Stomach (tissue), 9 donors: Measurements from ENCODE around the gene DHRSX. TPM values are rescaled to one million over a fixed set of nuclear protein-coding genes. Genes with fewer than 3 reads are reported as not detected.

ENCODE experiments used
- DNase-seq, 2 donors: peaks; one replicate each; pipeline versions ENCODE4 v3.0.0 to v3.0.0-alpha.2; 2013 to 2019
- H3K27ac ChIP-seq, 5 donors: fragments of 200-600 bp in 4 of 5; sonication (generic) in 4 of 5; one replicate each; pipeline ENCODE4 v1.5.1; 2013 to 2019; ENCODE audit warnings: mild to moderate bottlenecking in 1 of 5, moderate library complexity in 1 of 5
- H3K27me3 ChIP-seq, 3 donors: fragments of 200-600 bp; sonication (generic); one replicate each; pipeline ENCODE4 v1.5.1; 2017 to 2019; ENCODE audit warnings: mixed run types in 1 of 3
- H3K36me3 ChIP-seq, 4 donors: fragments of 200-600 bp; sonication (generic); 1 replicate in 3 of 4; 2 replicates in 1 of 4; pipeline ENCODE4 v1.5.1; 2016 to 2019
- H3K4me1 ChIP-seq, 4 donors: fragments of 200-600 bp; sonication (generic); one replicate each; pipeline ENCODE4 v1.5.1; 2016 to 2019
- H3K4me3 ChIP-seq, 4 donors: fragments of 200-600 bp; sonication (generic) in 3 of 4; one replicate each; pipeline ENCODE4 v1.5.1; 2016 to 2019; ENCODE audit warnings: mild to moderate bottlenecking in 1 of 4
- H3K9me3 ChIP-seq, 4 donors: fragments of 200-600 bp; sonication (generic); one replicate each; pipeline ENCODE4 v1.5.1; 2016 to 2019
- EP300 ChIP-seq: sonication (generic); formaldehyde crosslinking; IDR thresholded peaks from one replicate; pipeline ENCODE4 v1.6.1; 2017; ENCODE audit warnings: antibody characterized with exemption
- POLR2A ChIP-seq, 4 donors: fragments of 450-650 bp; IDR thresholded peaks; one replicate each; pipeline ENCODE4 v1.6.1; 2016; ENCODE audit warnings: antibody characterized with exemption in 4 of 4, control low read depth in 2 of 4, mild to moderate bottlenecking in 1 of 4, moderate library complexity in 1 of 4
- POLR2AphosphoS5 ChIP-seq, 3 donors: sonication (generic); formaldehyde crosslinking; IDR thresholded peaks; one replicate each; pipeline ENCODE4 v1.6.1; 2016; ENCODE audit warnings: antibody characterized with exemption in 3 of 3
- WGBS, 5 donors: extraction: QIAGEN DNeasy Blood & Tissue Kit in 3 of 5; methylation state at CpG; one replicate each; pipeline versions ENCODE4 v1.1.5 to v1.1.7; 2013 to 2018; 5-methylcytosine and 5-hydroxymethylcytosine counted together
- intact Hi-C: fragments of 100-400 bp; cut with DNase I; formaldehyde crosslinking; loops from one replicate; pipeline ENCODE4 v1.15.1; 2023; ENCODE audit warnings: low total_unique reads
- polyA plus RNA-seq, 3 donors: library from polyadenylated mRNA; stranded (reverse); fragments of 200-250 nt; gene quantifications; one replicate each; pipeline ENCODE4 v1.2.3, GENCODE V29; 2013
- total RNA-seq, 5 donors: library from RNA; depleted of rRNA; stranded (reverse); fragments of >200 nt; gene quantifications; one replicate each; pipeline versions ENCODE4 v1.1.0 to v1.2.3, GENCODE V29; 2014 to 2016
- TF ChIP-seq, protein P1 (sequence below), 7 experiments: fragments of 450-650 bp in 4 of 7; fragments of 200-600 bp in 3 of 7; sonication (generic) in 3 of 7; IDR thresholded peaks; one replicate each; pipeline ENCODE4 v1.5.1; 2016 to 2019; ENCODE audit warnings: antibody characterized with exemption in 7 of 7, control low read depth in 2 of 7, mild to moderate bottlenecking in 1 of 7
- donor health status: healthy with polysubstance abuse.
- donor health status: Bipolar disorder and iron deficiency.
- donor health status: healthy.

Gene DHRSX
- total and polyA plus RNA-seq, 8 donors: 11.2 to 69.4 (median 21.1) TPM

DNA sequence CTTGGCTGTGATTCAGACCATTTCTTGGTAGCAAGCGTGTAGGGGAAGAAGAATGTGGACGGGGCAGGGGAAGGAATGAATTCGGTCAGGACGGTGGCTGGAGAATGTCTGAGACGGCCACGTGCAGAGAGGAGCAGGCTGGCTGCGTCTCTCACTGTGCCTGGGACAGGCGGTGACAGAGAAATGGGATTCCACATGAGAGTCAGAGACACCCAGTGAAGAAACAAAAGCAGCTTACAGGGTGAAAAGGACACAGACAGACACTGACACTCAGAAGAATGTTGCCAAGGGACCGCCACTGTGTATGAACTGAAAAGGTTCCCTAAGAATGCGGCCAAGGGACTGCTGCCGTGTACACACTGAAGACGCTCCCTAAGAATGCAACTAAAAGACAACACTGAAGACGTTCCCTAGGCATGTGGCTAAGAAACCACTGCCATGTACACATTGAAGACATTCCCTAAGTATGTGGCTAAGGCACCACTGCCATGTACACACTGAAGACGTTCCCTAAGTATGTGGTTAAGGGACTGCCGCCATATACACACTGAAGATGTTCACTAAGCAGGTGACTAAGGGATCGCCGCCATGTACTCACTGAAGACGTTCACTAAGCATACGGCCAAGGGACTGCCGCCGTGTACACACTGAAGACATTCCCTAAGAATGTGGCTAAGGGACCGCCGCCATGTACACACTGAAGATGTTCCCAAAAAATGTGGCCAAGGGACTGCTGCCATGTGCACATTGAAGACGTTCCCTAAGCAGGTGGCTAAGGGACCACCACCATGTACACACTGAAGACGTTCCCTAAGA lies 49.1 kb downstream of the DHRSX start:
- Histone ChIP-seq H3K9me3 (no peaks in the 10 kb centered on the region), H3K4me1 (peaks cover 0 to 16% (median 5%) of the 10 kb centered on the region in 4 donors), H3K27me3 (no peaks in the 10 kb centered on the region), H3K27ac (no peak overlapping the region), H3K36me3 (peaks cover 0 to 9% (median 4%) of the 10 kb centered on the region in 4 donors), H3K4me3 (no peak overlapping the region)
- DNase-seq: peak in 1 of 2 donors; percentile 27
- 64 to 73% (median 69%) methylated on average over 24 to 25 of the region's 25 CpGs for WGBS, 5 donors
- TF ChIP-seq POLR2A (IDR thresholded peaks at IDR 0.05) (no peak), EP300 (no peak), POLR2AphosphoS5 (IDR thresholded peaks at IDR 0.05) (no peak)
- TF ChIP-seq, protein P1, sequence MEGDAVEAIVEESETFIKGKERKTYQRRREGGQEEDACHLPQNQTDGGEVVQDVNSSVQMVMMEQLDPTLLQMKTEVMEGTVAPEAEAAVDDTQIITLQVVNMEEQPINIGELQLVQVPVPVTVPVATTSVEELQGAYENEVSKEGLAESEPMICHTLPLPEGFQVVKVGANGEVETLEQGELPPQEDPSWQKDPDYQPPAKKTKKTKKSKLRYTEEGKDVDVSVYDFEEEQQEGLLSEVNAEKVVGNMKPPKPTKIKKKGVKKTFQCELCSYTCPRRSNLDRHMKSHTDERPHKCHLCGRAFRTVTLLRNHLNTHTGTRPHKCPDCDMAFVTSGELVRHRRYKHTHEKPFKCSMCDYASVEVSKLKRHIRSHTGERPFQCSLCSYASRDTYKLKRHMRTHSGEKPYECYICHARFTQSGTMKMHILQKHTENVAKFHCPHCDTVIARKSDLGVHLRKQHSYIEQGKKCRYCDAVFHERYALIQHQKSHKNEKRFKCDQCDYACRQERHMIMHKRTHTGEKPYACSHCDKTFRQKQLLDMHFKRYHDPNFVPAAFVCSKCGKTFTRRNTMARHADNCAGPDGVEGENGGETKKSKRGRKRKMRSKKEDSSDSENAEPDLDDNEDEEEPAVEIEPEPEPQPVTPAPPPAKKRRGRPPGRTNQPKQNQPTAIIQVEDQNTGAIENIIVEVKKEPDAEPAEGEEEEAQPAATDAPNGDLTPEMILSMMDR (IDR thresholded peaks at IDR 0.05): no peak
- intact Hi-C loops: no loop called here

DNA sequence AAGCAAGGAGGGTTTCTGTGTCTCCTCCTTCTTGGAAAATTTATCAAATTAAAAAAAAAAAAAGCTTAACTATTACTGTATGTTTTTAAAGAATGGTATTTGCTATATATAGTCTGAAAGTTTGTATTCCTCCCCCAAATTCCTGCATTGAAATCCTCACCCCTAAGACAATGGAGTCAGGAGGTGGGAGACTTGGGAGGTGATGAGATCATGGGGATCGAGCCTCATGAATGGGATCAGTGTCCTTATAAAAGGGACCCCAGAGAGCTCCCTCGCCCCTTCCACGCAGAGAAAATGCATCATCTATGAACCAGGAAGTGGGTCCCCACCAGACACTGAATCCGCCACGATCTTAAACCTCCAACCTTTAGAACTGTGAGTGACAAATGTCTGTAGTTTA lies 50.1 kb downstream of the DHRSX start:
- TF ChIP-seq EP300: no peak
- no peak for TF ChIP-seq POLR2AphosphoS5 (IDR thresholded peaks at IDR 0.05)
- TF ChIP-seq, protein P1 (IDR thresholded peaks at IDR 0.05): no peak
- TF ChIP-seq POLR2A (IDR thresholded peaks at IDR 0.05): no peak
- H3K4me3 ChIP-seq: no peak overlapping the region
- DNase-seq: no peak
- intact Hi-C loops: no loop called here
- H3K9me3 ChIP-seq: no peaks in the 10 kb centered on the region
- no peaks in the 10 kb centered on the region for H3K27me3 ChIP-seq
- WGBS, 5 donors: 81 to 88% (median 85%) methylated on average over 5 of the region's 5 CpGs
- no peak overlapping the region for H3K27ac ChIP-seq
- peaks cover 0 to 16% (median 5%) of the 10 kb centered on the region in 4 donors for H3K4me1 ChIP-seq
- peaks cover 0 to 11% (median 4%) of the 10 kb centered on the region in 4 donors for H3K36me3 ChIP-seq

DNA sequence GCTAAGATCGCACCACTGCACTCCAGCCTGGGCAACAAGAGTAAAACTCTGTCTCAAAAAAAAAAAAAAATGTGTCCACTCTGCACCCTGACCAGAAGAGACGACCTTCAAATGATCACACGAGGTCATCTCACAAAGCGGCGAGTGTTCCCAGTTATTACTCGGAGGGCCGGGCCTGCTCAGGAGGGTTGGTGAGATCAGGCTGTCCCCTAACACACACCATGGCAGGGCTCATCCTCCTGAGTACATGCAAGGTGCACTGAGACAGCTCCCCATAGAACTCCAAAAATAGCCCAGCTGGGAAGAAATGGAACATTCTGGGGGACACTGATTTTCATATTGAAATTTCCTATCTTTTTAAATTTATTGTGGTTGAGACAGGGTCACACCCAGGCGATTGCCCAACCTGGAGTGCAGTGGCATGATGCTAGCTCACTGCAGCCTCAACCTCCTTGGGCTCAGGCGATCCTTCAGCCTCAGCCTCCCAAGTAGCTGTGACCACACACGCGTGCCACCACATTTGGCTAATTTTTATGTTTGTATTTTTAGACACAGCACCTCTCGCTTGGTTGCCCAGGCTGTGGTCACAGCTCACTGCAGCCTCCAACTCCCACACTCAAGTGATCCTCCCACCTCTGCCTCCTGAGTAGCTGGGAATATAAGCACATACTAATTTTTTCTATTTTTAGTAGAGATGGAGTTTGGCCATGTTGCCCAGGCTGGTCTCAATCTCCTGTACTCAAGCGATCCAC lies 51.5 kb downstream of the DHRSX start:
- no peak overlapping the region for H3K27ac ChIP-seq
- no peak for DNase-seq
- no peaks in the 10 kb centered on the region for H3K9me3 ChIP-seq
- H3K4me1 ChIP-seq: peaks cover 0 to 16% (median 5%) of the 10 kb centered on the region in 4 donors
- intact Hi-C loops: no loop called here
- TF ChIP-seq POLR2AphosphoS5 (IDR thresholded peaks at IDR 0.05): no peak
- no peak for TF ChIP-seq EP300
- no peak for TF ChIP-seq POLR2A (IDR thresholded peaks at IDR 0.05)
- TF ChIP-seq, protein P1 (IDR thresholded peaks at IDR 0.05): no peak
- H3K4me3 ChIP-seq: no peak overlapping the region
- no peaks in the 10 kb centered on the region for H3K27me3 ChIP-seq
- peaks cover 0 to 11% (median 4%) of the 10 kb centered on the region in 4 donors for H3K36me3 ChIP-seq
- WGBS, 5 donors: 89 to 96% (median 94%) methylated on average over 12 to 13 of the region's 13 CpGs

DNA sequence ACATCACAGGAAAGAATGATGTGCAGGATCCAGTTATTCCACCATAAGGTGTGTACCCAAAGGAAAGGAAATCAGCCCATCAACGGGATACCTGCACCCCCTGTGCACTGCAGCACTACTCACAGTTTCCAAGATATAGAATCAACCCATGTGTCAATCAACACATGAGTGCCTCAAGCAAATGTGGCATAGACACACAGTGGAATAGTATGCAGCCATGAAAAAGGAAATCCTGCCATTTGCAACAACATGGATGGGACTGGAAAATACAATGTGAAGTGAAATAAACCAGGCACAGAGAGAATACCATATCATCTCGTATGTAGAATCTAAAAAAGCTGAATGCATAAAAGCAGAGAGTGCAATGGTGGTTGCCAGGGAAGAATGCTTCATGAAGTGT lies 53.3 kb downstream of the DHRSX start:
- Histone ChIP-seq H3K27ac (no peak overlapping the region), H3K9me3 (no peaks in the 10 kb centered on the region), H3K27me3 (no peaks in the 10 kb centered on the region), H3K4me3 (no peak overlapping the region), H3K36me3 (peaks cover 0 to 11% (median 4%) of the 10 kb centered on the region in 4 donors), H3K4me1 (peaks cover 0 to 16% (median 5%) of the 10 kb centered on the region in 4 donors)
- DNase-seq: no peak
- intact Hi-C loops: no loop called here
- WGBS, 5 donors: 50 to 100% (median 98%) methylated on average over 1 to 2 of the region's 2 CpGs
- TF ChIP-seq POLR2A (IDR thresholded peaks at IDR 0.05) (no peak), POLR2AphosphoS5 (IDR thresholded peaks at IDR 0.05) (no peak), EP300 (no peak)
- TF ChIP-seq, protein P1 (IDR thresholded peaks at IDR 0.05): no peak
